GM19397 (cell line): ENCODE measurements around the gene DIPK1C.

Experiments
- ATAC-seq: cut with Tn5 transposase; IDR thresholded peaks from one replicate; pipeline ENCODE4 v1.9.1; 2021; ENCODE audit warnings: mild to moderate bottlenecking, moderate library complexity; ENCODE audit not compliant: unreplicated experiment

The DIPK1C gene

GRCh38 chr18:74392323-74392722 is 64.8 kb downstream of the DIPK1C start:
- no peak for ATAC-seq

DNA sequence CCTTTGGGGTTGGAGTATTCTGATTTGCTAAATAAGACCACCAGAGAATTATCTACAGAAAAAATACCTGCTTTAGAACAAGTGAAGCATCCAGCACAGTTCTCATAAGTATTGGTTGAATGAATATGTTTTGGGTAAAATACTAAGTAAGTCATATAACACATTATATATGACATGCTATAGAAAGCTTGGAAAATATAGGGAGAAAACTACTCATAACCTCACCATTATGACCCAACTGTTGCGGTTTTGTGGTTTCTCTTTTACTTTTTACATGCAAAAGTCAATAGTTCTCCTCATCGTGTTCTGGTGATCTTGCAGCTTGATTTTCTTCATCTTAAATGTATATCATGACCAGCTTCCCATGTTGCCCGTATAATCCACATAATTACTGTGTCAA is 66.2 kb downstream of the DIPK1C start:
- ATAC-seq, result no peak

DNA sequence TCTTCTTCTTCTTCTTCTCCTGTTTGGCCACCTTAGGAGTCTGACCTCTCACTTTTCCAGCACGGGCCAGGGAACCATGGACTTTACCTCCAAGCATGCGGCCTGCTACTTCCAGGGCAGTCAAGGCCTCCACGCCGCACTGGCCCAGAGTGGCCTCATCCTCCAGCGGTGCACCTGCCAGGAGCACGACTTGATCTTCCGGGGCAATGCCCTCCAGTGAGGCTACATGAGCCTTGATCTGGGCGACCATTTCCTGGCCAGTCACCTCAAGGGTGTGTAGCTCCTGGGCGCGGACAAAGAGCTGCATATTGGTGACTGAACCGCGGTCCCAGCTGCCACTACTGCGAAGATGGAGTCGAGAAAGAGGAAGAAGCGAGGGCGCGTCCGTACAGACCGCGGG is 67.1 kb downstream of the DIPK1C start:
- no peak for ATAC-seq

GRCh38 chr18:74389171-74389927 is 67.8 kb downstream of the DIPK1C start:
- no peak for ATAC-seq

GRCh38 chr18:74388227-74388626 is 68.9 kb downstream of the DIPK1C start:
- no peak for ATAC-seq

DNA sequence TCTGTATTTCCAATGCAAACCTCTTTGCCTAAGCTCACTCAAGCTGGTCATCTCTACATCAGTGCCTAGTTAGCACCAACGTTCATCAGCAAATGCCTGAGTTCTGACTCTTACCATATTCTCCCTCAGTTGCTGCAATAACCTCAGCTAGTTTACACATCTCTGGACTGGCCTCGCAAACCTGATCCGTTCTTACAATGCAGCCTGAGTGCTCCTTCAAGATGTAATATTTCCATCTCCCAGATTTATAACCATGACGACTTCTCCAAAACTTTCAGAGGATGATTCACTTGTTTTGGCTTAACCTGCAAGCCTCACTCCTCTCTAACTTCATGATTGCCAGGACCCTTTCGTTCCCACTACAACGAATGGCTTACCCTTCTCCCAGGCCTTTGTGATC is 69.7 kb downstream of the DIPK1C start:
- ATAC-seq, result no peak
